LNCAP (cell line): ENCODE data around the gene CDH24.

Experiments
- CTCF ChIP-seq: fragments of 450-650 bp; IDR thresholded peaks from 2 replicates; pipeline ENCODE4 v1.5.1; 2017; ENCODE audit warnings: mild to moderate bottlenecking

CDH24 gene

DNA sequence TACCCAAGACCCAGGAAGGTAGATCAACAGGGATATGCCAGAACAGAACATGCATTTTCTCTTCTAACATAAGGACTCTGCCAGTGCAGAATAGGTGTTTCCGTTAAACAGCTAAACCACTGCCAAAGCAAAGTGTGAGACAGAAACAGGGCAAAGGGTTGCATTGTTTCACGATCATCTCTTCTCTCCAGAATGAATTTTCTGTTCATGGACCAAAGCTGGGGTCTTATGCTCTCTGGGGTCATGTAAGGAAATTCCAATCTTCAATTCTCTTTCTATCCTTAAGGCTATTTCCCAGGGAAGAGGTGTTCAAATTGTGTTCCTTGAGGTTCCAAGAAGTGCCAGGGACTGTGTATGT, 33.5 kb downstream of the CDH24 start:
- TF ChIP-seq CTCF: no peak

DNA sequence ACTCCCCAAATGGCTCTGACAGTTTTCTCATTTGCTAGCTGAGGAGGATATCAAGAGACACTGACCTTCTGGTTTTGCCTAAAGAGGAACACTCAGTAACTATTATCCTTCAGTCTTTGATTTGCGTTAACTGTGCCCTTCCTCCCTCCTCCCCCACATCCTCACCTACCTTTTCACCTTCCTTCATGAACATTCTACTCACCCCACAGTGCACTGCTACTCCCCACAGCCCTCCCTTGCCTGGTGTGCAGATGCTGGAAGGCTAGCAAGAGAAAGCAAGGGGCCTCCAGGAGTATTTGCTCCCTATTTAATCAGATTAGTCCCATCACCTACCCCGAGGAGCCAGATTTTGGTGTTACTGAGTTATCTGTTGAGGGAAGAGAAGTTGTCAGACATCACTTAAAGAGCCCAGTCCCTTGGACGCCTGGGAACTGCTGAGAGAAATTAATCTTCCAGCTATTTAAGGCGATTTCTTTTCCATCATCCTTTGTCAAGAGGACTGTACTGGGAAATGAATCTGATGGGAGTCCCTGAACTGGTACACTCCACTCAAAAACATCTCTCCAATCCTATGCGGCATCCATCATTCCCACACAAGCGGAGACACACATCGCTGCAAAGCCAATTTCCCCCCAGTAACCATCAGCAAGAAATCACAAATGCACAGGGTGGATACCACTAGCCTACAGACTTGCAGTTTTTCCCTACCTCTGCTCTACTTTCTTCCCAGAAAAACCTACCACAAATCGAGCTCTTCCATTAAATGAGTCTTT, 34.1 kb downstream of the CDH24 start:
- TF ChIP-seq CTCF: no peak

DNA sequence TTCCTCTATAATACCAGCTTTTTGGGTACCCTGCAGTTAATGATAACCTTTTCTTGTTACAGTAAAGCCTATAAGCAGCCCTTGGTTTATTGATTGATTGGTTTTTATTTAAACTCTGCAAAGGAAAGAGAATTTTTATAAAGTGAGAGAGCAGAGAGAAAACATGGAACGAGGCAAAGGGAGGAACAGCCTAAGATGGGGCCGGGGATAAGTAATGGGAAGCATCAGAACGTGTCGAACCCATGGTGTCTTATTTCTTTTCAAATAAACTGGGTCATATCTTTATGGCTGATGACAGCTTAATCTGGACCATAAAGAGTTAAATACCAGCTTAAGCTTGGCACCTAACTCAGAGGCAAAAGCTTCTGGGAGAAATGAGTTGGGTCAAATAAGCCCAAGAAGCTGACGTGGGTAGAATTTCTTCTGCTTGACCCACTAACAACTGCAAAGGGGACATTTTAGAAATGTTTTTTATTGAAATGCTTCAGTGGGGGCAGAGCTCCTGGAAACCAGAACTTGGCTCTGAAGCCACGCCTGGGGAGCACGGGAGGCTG, 35.4 kb downstream of the CDH24 start:
- no peak for TF ChIP-seq CTCF

DNA sequence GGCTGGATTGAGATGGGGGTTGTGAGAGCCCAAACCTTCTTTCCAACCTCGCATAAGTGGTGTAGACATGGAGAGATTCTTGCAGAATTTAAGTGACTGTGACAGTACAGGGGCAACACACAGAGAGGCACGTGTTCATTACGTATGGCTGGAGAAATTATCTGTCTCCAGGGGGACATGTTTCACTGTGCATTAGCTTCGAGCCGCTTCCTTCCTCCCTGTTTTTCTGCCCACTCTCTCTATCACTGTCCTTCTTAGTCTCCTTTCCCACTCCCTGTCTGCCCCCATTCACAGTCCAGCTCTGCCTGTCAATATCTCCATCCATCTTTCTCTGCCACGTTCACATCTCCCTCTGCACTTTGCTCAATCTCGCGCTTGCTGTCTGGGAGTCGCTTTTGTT, 35.9 kb downstream of the CDH24 start:
- TF ChIP-seq CTCF: no peak

- TF ChIP-seq CTCF: no peak
Observed at GRCh38 chr14:23020143-23021128, 36.9 kb downstream of the CDH24 start.

DNA sequence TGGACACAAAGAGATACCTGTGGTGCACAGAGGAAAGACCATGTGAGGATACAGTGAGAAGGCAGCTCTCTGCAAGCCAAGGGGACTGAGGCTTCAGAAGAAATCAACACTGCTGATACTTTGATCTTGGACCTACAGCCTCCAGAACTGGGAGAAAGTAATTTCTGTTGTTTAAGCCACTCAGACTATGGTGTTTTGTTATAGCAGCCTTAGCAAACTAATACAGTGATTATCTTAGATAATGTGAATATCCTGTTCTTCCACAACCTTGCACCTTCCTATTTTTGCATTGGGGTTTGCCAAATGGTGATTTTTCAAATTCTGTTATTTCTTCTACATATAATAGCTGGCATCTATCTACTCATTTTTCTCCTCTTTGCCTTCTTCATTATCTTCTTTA, 39.2 kb downstream of the CDH24 start:
- no peak for TF ChIP-seq CTCF

- no peak for TF ChIP-seq CTCF
Observed at GRCh38 chr14:23017091-23017490, 40.2 kb downstream of the CDH24 start.
